NCI-H2196 (cell line): ENCODE data around the gene IMP4.
A peak's percentile ranks its signal among the peaks of the same experiment; 100 is the strongest.

Experiments used
- DNase-seq: peaks from one replicate; lab custom pipeline; 2025; ENCODE audit not compliant: unreplicated experiment; lab: John Stamatoyannopoulos, UW

IMP4 gene

DNA sequence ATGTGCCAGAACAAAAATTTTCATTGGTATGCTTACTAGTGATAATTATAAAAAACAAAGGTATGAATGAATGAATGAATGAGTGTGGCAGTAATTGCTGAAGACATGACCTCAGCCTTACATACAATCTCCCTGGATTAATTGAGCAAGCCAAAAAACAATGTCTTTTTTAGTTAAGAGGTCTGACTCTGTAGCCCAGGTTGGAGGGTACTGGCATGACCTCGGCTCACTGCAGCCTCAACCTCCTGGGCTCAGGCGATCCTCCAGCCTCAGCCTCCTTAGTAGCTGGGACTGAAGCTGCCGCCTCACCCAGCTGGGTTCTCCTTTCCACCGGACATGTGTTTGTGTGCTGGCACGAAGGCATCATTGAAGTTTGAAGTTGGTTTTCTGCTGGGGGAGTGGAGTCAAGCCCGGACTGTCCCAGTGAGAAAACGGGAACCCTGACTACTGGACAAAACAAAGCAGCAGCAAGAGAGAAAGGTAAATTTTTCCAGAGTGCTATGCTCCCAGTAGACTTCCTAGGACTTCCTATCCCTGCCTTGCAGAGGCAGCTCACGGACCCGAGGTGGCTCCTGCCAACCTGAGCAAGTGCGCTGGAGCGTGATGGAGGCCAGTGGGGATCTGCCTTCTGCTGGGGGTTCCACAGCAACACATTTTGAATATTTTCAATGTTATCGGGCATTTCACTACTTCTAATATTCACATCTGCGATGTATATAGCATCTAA lies 6.4 kb upstream of the IMP4 start:
- DNase-seq = no peak

DNA sequence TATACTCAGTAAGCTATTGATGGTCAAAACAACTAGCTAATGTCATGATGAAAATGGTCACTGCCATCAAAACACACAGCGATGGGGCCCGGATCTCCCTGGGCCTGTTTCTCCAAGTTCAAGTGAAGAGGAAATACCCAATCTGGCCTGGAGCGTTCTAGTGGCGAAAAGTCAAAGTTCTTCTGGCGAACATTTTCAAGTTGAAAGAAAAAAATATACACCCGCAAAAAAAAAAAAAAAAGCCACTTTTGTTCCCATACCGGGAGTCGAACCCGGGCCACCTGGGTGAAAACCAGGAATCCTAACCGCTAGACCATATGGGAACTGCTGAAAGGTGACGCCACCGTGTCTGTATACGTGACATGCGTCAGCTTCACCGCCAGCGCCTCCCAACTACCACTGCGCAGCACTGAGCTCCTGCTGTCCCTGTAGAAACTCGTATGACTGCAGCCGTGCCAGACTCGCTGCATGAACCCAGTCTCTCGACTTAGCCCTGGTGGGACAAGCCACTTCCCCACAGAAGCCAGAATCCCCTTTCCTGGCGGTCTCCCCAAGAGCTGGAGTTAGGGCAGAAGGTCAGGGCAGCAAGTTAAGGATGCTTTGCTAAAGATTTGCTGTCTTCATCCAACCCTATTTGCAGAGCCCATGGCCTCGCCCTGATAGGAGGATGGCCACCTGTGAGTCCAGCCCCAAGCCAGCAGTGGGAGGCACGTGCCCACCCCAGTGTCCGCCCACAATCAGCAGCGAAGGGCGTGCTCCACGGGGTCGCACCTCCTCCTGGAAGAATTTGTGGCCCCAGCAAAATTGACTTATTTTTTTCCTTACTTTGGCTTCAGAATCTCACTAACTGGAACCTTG lies 5.6 kb upstream of the IMP4 start:
- peak; percentile 49 for DNase-seq

DNA sequence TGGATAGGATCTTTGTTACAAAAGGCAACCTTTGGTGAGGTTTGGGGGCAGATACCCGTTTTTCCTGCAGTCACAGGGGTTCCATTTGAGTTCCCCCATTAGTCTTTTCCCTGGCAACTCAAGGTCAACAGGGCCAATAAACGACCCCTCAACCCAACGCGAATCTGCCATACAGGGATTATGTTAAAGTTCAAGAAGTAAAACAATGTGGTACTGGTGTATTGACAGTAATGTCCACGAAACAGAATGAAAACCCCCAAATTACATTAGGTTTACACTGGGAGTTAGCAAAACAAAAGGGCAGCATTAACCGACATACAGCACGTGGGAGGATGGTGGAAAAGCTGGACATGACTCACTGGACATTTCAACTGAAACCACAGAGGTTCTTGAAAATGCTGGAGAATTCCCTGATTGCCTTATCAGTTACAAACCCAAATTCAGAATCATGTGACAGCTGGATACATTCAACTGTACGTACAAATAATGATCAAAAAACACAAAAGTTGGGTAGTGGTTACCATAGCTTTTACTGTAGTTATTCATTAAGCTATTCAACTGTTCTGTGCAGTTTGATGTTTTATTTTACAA lies 4.9 kb upstream of the IMP4 start:
- DNase-seq = no peak

DNA sequence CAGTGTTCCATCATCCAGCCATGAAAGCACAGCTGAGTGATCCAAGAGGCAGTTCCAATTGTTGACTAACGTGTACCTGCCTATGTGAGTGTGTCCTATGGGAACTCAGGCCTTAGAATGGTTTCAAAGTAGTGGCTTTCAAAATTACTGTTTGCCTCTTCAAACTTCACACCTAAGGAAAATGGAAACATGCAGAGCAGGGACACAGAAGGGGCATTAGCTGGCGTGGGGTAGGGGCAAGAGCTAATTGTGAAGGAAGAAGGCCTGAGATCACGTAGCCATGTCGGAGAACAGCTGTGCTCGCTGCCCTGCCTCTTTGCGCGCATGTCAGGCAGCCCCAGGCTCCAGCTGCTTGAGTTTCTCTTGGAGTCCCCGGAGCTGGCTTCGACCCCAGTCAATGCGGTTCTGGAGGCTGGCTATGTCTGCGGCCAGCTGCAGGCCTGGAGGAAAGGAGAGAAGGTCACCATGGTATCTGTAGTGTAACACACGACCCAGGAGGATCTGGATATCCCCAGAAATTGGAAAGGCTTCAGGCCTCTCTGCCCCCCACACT lies 3.8 kb upstream of the IMP4 start:
- no peak for DNase-seq

DNA sequence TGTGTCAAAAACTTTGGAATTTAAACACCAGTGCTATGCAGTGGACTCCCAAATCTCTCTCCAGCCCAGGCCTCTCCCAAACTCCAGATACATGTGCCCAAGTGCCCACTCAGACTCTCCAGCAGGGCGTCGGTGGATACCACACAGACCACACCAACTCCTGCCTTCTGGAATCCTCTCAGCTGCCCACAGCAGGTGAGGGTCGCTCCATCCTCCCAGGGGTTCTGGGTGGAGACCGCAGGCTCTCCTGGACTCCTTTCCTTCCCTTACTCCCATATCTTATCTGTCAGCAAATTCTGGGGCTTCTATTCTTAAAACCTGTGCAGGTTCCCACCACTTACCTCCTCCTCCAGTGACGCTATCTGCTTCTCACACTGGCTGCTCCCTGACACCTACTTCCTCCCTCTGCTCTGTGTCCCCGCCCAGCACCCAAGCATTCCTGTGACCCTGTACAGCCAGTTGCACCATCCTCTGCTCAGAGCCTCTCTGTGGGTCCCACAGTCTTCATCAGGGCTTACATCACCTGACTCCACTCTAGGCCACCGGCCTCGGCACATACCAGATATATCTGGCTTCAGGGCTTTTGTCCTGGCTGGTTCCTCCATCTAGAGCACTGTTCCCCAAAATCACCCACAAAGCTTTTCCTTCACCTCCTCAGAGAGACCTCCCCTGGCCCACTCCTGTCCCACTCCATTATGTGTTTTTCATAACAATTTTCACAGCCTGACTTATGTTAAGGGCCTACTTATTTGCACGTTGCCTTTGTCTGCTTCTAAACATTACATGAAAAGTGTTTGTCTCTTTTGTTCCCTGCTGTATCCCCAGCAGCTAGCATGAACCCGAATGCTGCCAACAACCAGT lies 2.6 kb upstream of the IMP4 start:
- DNase-seq = no peak

DNA sequence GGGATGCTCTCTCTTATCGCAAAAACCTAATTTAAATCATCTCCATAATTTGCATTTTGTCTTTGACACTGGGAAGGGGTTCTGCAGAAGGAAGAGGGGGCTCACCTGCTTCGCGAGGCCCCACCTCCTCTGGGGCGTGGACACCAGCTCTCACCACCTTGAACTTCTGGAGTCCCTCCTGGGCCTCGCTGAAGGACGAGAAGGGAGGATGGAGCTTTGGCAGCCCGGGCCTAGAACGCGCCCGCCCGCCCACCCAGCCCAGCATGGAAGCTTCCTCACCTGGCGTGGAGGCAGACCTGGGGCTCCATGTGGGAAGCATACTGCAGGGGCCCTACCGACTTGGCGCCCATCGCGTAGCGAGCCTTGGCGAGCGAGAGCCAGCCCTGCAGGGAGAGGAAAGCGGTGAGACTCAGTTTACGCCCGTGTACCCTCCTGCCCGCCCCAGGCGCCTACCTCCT lies 1.1 kb upstream of the IMP4 start:
- peak; percentile 27 for DNase-seq

DNA sequence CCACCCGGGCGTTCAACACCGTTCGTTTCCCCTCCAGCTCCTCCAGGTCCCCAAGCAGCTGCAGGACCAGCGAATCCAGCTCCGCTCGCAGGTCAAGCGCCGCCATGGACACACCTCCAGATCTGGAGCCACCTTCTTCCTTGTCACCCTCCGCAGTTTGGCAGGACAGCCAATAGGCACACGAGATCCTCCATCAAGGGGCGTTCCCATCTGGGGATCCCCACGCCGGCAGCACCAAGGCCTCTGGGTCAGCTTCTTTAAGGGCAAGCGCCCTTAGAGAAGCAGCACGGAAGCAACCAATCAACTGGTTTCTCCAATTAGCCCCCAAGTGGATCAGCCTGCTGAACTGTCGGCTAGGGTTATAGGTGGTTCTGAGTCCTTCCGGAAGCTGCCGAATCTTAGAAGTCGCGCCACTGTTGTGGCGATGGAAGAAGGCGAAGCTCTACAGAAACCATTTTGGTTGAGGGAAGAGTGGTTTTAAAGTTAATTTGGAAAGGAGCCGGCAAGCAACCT lies 621 bp upstream of the IMP4 start:
- DNase-seq = peak; percentile 94

DNA sequence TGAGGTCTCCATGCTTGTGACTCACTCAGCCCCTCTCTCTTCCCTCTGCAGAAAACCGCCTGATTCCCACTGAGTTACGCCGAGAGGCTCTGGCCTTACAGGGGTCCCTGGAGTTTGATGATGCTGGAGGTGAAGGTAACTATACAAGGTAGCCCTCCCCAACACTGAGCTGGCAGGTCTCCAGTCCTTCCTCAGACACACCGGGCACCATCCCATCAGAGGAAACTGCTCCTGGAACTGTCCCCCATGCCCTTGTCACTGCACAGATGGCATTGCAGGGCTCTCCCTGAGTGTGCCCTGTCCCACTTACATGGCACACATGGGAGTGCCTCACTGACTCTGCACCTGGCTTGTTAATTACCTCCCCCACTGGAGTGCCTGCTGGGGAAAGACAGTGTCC lies 1.9 kb downstream of the IMP4 start:
- no peak for DNase-seq

DNA sequence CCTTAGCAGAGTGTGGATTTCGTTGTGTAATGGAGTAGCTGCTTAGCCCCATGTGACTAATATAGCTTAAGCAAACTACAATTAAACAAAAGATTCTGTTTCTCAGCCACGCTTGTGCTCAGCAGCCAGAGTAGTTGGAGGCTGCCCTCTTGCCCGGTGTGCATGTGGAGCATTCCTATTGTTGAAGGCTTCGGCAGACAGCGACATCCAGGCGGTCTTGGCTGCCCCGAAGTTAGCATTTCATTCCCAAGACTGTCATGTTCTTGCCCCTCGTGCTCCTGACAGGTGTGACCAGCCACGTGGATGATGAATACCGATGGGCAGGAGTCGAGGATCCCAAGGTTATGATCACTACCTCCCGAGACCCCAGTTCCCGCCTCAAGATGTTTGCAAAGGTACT lies 2.4 kb downstream of the IMP4 start:
- no peak for DNase-seq

DNA sequence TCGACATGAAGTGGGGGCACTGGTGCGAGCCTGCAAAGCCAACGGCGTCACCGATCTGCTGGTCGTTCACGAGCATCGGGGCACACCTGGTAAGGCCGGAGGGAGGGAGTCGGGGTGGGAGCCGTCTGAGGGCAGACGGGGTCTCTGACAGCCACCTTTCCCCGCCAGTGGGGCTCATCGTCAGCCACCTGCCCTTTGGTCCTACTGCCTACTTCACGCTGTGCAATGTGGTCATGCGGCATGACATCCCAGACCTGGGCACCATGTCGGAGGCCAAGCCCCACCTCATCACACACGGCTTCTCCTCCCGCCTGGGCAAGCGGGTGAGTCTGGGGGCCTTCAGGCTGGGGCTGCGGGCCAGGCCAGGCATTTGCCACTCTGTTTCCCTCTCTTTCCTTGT lies 2.9 kb downstream of the IMP4 start:
- no peak for DNase-seq

DNA sequence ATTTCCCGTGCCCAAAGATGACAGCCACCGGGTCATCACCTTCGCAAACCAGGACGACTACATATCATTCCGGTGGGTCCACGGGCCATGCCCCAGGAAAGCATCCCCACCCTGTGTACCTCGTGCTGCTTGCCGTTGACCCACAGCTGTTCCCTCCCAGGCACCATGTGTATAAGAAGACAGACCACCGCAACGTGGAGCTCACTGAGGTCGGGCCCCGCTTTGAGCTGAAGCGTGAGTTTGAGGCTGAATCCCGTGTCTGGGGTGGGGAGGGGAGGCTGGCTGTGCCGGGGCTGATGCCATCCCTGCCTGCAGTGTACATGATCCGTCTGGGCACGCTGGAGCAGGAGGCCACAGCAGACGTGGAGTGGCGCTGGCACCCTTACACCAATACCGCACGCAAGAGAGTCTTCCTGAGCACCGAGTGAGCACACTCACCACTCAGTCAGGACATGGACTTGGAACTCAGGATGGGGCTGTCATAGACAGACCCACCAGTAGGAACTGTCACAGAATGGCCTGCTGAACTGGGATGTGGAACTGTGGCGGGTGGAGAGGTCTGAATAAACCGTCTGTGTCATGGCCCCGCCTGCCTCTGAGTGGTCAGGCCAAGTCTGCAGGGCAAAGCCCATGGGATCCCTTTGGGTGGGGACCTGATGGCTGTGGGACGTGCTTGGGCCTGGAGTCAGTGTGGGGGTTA lies 3.5 kb downstream of the IMP4 start:
- no peak for DNase-seq

DNA sequence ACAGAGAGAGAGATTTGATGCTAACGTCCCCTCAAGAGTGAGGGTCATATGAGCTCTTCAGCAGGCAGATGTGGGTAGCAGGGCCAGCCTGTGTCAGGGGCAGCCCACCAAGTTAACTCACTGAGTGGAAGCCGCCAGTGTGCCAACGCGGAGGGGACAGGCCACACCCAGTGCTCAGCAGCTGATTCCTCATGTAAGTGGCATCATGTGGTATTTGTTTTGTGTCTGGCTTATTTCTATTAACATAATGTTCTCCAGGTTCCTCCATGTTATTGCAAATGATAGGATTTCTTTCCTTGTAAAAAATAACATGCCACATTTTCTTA lies 4.0 kb downstream of the IMP4 start:
- DNase-seq = no peak

DNA sequence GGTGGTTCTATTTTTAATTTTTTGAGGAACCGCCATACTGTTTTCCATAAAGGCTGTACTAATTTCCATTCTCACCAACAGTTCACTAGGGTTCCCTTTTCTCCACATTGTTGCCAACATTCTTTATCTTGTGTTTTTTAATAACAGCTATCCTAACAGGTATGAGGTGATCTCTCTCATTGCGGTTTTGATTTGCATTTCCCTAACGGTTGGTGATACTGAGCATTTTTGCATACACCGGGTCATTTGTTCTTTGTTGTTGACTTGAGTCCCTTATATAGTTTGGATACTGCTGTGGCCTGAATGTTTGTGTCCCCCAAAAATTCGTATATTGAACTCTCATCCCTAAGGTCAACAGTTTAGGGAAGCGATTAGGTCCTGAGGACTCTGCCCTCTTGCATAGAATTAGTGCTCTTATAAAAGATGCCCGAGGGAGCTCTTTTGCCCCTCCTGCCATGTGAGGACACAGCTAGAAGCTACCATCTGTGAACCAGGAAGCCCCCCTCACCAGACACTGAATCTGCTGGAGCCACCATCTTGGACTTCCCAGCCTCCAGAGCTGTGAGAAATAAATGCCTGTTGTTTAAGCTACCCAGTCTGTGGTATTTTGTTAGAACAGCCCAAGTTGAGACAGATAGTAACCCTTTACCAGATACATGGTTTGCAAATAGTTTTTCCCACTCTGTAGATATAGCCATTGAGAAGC lies 4.7 kb downstream of the IMP4 start:
- DNase-seq = no peak

DNA sequence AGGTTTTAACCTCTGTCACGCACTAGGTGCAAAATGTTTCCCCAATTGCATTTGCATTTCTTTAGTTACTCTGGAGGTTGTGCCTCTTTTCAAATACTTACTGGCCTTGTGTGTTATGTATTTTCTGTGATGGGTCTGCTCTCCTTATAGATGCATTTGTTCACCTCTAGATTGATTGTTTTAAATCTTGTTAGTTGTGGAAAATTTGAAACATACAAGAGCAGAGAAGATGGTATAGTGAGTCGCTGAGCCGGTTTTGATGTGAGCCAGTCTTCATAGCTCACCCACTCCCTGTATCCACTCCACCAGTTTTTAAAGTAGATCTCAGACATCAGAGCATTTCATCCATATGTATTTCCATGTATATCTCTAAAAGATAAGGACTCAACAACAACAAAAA lies 6.5 kb downstream of the IMP4 start:
- no peak for DNase-seq

DNA sequence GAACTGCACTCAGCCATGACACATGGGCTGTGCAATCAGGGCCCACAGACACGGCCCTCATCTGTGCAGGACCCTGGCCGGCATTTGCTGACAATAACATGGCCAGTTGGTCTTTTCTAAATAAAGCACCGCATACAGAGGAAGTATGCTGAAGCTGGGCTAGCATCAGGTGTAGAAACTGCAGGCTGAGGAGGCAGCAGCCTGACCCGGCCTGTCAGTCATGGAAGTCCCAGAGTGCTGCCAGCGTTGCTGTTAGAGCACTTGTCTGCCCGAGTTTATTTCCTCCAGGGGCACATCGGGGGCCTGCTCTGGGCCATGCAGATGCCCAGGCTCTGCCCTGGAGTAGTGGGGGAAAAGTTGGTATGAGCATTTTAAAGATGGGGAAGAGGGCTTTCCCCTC lies 9.0 kb downstream of the IMP4 start:
- no peak for DNase-seq

DNA sequence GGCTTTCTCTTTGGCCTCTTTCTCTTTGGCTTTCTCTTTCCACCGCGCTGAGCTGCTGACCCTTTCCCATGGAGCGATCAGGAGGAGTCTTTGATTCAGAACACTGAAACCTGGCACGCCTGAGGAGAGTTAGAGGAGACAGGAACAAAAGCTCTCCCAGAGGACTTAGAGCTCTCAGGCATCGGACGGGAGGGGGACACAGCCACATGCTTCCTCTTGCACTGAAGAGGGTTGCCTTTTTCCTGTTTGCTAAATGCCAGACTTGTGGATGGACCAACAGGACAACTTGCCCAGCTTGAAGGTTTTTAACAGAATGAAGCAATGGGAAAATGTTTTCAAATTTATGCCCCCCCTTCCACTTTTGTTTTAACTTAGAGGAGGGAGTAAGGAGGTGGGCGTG lies 9.5 kb downstream of the IMP4 start:
- DNase-seq = no peak

DNA sequence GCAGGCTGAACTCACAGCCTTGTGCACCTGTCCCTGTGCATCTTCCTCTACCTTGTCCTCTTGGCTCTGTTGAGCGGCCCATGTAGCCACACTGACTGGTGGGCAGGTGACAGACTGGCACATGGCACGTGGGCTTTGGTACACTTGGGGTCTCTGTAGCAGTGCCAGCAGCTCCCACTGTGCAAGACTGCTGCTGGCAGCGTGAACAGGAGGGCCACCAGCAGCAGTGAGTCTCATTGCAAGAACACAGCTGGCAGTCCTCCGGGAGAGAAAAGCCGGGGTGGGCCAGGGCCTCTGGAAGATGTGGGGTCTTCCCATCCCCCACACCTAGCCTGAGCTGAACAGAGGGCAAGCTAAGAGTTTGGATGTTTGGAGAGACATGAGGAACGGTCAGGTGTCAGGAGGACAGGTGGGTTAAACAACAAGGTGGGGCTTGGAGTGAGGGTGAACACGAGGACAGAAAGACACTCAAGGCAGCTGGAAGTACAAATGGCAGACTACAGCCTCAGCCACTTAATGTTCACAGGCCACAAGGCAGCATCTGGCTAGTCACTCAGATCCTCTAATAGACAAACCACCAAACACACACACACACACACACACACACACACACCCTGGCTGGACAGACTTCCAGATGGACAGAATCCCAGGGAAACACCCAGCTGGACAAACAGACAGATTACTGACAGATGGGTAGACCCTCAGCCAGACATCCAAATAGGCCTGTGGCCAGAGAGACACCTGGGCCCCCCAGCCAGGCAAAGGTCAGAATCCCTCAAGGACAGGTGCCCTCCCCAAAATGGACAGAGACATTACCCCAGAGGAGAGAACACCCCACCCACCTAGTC lies 10.8 kb downstream of the IMP4 start:
- no peak for DNase-seq

DNA sequence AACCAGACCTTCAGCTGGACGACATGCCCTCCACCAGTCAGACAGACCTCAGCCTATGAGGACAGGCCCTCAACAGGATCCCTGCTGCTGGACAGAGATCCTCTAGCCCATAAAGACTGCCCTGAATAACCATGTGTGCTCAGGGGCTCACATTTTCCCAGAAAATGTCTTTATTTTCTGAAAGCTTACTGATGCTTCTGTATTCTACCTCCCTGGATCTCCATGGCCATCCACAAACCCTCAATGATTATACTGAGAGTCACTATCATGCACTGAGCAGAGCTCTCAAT lies 11.4 kb downstream of the IMP4 start:
- DNase-seq = no peak

DNA sequence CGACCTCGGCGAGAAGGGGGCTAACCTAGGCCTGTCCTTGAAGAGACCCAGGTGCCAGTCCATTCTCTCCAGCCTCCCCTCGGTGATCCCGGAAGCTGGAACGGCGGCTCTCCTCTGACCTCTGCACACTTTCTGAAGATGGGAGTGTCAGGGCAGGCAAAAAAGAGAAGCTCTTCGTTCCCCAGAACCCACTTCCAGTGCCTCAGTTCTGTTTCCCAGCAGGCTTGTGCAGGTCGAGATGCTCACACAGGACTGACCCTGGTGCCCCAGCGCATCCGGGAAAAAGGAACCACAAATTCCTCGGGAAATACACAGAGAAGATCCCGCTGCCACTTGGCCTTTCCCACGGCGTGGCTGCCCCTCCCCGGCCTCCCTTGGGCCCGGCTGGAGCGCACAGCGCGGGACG lies 12.5 kb downstream of the IMP4 start:
- no peak for DNase-seq
